ENCODE data around the gene TAGLN.

The TAGLN gene

DNA sequence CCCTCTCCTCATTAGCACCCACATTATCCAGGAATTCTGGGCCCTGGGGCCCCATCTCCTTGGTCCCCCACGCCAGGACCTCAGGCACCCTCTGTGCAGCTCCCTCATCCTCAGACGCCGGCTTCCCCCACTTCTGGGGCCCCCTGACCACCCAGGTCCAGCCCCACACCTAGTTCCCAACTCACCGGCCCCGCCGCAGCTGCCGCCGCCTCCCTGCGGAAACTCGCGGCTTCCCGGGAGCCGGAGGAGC, 32.6 kb downstream of the TAGLN start, which contains the start of gene PCSK7:
TSS of gene PCSK7 (minus strand) at position 232 of the 250 bp plus-strand sequence. CDS start 2,229 bp downstream, outside the sequence.
- DNase-seq: no peak

DNA sequence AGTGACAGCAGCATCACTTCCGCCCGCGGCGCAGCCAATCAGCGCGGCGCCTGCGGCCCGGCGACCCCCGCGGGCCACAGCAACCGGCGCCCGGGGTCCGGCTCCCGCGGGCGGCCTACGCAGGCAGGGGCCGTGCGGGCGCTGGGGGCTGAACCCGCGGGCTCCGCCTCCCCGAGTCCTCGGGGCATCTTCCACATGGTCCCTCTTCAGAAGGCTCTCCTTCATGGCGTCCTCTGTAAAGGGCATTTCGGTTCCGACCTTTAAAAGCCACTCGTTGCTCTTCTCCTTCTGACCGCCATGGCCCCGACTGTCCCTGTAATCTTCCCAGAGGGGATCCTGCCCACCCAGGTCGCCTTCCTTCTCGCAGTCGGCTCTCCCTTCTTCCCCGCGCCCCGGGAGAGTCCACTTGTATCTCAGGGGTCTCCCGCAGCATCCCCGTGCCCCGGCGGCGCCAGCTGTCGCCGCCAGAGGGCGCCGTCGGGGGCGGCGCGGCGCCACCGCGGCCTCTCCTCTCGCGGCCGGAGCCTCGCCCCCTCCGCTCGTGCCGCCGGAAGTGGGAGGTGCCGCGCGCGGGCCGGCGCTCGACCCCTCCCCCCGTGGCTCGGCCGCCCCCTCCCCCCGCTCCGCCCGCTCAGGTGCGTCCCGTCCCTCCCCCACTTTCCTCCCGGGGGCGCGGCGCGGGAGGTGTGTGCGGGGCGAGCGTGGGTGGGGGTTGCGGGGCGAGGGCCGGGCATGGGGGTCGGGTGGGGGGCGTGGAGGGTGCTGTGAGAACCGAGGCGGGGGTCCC, 33.1 kb downstream of the TAGLN start, which contains the start of gene RNF214:
TSS of gene RNF214 (plus strand) at position 580 of the 787 bp plus-strand sequence. CDS start 1,602 bp downstream, outside the sequence.
- peak; percentile 36 for DNase-seq

DNA sequence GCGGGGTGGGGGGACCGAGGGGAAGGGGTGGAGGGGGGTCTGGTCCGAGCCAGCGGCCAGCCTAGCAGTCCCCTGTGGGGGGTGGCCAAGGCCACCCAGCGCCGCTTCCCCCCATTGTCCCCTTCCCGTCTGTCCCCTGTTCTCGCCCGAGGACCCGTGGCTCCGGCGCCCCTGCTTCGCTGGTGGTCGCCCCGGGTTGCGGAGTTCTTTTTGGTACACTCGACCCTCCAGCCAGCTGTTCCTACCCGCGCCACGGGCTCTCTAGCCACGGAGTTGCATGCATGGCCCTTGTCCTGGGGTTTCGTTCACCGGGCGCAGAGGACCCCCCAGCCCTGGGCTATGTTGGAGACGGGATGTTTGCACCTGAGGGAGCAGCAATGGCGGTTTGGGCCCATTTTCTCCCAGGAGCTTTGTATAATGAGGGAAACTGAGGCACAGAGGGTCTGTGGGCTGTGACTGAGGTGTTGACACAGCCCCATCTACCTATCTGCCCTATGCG, 33.8 kb downstream of the TAGLN start:
- DNase-seq: no peak

DNA sequence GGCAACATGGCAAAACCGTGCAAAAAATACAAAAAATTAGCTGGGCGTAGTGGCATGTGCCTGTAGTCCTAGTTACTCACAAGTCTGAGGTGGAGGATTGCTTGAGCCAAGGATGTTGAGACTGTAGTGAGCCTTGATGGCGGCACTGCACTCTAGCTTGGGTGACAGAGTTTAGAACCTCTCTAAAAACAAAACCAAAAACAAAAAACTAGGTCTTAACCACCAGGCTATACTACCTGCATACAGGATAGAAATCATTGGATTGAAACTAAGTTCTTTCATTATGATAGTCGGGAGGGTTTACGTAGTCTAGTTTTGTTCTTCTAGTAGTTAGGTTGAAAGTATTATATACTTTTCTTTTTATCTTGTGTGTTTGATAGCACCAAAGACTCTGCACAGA, 39.1 kb downstream of the TAGLN start:
- DNase-seq: no peak

DNA sequence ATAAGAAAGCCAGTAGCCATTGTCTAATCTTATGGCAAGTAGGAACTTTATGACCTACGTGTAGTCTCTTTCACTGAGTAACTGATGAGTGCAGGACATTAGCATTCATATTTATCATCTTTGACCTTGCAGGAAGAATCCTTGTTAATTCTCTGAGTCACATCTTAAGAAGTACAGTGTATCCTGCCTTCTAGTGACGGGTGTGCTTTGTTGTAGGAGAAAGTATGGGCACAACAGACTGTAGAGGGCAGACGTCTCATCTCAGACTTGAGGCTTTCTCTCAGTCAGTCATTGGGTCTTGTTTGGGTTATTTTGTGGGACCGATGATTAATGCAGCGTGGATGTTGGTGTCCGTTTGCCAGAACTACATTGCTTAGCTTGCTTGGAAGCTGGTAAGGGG, 40.1 kb downstream of the TAGLN start:
- DNase-seq: no peak

DNA sequence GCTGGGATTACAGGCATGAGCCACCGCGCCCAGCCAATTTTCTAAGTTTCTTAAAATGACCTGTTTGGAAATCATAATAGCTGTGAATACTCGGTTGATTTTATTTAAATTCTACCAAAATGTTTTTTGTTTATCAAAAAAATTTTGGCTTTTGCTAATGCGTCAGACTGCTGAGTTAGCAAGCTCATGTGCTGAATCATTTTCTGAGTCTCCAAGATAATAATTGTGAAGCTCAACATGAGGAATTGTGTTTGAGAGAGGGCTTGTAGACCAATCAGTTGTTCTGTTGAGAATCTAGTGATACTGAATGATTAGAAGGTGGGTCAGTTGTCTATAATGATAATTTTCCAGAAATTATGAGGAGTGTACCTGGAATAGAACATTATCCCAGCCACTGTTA, 49.2 kb downstream of the TAGLN start:
- DNase-seq: no peak

DNA sequence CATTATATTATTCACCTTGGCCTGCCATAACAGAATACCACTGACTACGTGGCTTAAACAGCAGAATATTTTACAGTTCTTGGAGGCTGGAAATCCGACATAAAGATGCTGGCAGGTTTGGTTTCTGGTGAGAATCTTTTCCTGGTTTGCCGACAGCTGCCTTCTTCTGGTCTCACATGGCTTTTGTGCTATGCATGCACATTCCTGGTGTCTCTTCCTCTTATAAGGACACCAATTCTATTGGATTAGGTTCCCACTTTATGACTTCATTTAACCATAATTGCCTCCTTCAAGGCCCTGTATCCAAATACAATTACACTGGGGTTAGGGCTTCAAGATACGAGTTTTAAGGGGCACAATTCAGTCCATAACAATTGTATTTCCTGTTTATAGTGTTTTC, 50.4 kb downstream of the TAGLN start:
- no peak for DNase-seq

DNA sequence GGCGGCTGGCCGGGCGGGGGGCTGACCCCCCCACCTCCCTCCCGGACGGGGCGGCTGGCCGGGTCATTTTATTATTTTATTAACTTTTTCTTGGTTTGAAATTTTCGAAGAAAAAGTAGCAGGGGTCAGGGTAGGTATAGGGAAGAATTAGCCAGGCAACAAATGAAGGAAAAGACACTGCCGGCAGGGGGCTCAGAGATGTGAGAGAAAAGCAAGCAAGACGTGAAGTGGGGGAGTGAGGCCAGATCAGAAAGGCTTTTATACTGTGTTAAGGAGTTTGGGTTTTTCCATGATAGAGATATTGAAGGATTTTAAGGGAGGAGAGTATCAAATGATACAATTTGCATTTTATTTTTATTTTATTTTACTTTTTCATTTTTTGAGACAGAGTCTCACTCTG, 52.3 kb downstream of the TAGLN start:
- DNase-seq: no peak

DNA sequence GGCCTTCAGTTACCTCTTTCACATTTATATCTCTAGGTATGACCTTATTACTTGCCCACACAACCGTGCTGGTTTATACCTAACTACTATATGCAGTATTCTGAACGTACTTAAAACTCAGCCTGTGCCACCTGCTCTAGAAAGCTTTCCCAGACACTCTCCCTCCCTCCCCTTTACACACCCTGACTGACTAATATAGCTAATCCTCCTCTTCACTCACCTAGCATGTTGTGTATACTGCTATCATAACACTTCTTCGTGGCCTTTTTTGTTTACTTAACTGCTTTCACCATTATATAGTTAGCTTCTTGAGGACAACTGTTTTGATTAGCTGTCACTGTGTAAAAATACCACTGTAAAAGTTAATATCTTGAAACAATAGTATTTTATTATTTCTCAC, 56.8 kb downstream of the TAGLN start:
- no peak for DNase-seq

DNA sequence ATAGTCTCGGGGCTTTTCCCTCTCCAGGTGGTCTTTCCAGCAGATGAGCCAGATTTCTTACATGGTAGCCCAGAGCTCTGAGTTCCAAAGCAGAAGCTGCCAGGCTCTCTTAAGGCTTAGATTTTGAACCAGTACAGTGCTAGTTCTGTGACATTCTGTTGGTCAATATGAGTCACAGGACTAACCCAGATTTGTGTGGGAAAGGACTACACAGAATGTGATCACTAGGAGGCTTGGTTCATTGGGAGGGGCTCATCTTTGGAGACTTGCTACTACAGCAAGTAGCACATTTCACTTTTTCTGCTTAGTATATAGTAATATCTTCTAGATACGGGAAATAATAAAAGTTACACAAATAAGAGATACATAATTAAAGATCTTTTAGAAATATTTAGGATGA, 57.4 kb downstream of the TAGLN start:
- DNase-seq: no peak
